Stimulated activated CD8-positive, alpha-beta memory T cell treated with anti-CD3 and anti-CD28 coated beads, Interleukin-7, amount 100 ng/mL, for 4 hours (primary cell): ENCODE measurements around the gene PLB1.

ENCODE experiments used
- DNase-seq, 2 donors: peaks; one replicate each; pipeline ENCODE4 v3.0.0-alpha.2; 2020; ENCODE audit warnings: low read depth in 2 of 2

Gene PLB1

DNA sequence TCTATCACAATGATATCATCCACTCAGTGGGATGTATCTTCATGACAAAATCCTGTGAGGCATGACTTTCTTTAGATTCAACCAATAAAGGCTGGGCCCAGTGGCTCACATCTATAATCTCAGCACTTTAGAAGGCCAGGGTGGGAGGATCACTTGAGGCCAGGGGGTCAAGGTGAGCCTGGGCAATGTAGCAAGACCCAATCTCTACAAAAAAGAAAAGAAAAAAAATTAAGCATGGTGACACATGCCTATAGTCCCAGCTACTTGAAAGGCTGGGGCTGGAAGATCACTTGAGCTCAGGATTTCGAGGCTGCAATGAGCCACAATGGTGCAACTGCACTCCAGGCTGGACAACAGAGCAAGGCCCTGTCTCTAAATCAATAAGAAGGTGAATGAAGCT lies 68.0 kb downstream of the PLB1 start:
- no peak for DNase-seq

- DNase-seq: no peak
Measured at GRCh38 chr2:28564346-28564745, 68.5 kb downstream of the PLB1 start.

- DNase-seq: no peak
Measured at GRCh38 chr2:28565033-28565432, 69.2 kb downstream of the PLB1 start.

DNA sequence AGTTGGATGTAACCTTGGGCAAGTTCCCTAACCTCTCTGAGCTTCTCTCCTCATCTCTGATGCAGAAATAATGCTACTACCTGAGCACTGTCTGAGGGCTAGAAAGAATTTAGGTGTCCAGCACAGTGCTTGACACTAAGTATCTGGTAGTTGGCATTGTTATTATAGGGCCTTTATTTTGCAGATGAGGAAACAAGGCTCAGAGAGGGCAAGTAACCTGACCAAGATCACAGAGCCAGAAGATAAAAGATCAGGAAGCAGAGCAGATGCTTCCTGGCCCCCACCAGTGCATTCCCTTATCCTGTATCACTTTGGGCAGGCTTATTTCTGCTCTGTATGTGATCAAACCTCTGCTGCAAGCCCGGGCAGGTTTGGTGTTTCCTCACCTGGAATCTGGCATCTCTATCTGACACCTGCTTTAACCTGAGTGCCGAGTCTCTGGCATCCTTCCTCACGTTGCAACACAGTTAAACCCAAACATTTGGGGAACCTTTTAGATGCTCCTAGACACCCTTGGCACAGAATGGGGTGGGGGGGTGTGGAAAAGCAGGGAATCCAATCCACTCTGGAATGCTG lies 69.9 kb downstream of the PLB1 start:
- DNase-seq: no peak

- peak; percentile 73 to 82 for DNase-seq
Measured at GRCh38 chr2:28566521-28567041, 70.7 kb downstream of the PLB1 start.

GRCh38 chr2:28567061-28567471 lies 71.2 kb downstream of the PLB1 start:
- no peak for DNase-seq

DNA sequence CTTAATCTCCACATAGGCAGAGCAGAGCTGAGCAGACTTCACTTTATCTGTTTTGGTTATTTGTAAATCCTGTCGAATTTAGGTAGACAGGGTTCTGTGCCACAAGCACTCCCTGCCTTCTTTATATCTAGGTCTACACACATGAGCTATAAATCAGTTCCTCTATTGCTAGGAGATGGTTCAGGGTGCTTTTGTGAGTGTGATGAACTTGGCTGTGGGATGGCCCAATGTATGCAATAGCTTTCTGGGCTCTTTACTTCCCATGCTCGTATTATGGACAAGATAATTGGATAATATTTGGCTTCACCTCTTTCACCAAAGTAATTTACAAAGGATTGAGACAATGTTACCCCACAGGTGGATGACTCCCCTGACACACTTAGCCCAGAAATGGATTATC lies 72.2 kb downstream of the PLB1 start:
- no peak for DNase-seq

DNA sequence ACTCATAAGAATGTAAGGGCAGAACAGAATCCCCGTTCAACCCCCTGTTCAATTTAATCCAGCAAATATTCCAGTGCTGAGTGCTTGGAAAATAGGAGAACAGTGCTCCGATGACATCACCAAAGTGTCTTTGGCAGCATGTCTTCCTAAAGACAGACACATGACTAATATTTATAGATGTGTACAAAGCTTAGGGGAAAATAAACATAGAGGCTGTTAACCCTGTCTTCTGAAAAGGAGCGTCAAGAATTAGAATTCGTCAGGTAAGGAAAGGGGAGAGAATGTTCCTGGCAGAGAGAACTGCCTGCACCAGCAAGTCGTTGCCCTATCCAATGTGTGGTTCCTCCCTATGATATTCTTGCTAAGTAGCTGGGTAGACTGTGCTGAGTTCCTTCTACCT lies 72.7 kb downstream of the PLB1 start:
- no peak for DNase-seq

DNA sequence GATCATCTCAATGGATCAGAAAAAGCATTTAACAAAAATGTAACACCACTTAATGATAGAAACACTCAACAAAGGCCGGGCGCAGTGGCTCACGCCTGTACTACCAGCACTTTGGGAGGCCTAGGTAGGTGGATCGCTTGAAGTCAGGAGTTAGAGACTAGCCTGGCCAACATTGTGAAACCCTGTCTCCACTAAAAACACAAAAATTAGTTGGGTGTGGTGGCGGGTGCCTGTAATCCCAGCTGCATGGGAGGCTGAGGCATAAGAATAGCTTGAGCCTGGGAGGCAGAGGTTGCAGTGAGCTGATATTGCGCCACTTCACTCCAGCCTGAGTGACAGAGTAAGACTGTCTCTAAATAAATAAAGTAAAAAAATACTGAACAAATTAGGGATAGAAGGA lies 74.6 kb downstream of the PLB1 start:
- no peak for DNase-seq

GRCh38 chr2:28576714-28577113 lies 80.9 kb downstream of the PLB1 start:
- DNase-seq: no peak

- no peak for DNase-seq
Measured at GRCh38 chr2:28577791-28578680, 82.2 kb downstream of the PLB1 start.

DNA sequence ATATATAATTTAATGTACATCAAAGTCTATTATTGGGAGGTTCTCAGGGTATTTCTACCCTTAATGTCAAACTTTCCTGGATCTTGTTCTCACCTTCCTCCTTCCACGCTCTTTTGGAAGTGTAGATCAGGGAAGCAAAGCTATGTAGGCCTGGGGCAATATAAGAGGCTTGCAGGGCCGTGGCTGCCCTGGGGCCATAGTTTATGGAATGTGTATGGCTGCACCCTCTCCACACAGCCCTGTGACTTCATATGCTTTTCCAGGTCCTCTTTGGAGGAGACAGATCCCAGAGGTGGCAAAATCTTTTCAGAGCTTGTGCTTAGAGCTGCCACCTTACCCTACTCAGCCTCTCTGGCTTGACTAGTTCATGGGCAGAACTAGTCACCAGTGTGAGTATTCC lies 82.9 kb downstream of the PLB1 start:
- DNase-seq: no peak

DNA sequence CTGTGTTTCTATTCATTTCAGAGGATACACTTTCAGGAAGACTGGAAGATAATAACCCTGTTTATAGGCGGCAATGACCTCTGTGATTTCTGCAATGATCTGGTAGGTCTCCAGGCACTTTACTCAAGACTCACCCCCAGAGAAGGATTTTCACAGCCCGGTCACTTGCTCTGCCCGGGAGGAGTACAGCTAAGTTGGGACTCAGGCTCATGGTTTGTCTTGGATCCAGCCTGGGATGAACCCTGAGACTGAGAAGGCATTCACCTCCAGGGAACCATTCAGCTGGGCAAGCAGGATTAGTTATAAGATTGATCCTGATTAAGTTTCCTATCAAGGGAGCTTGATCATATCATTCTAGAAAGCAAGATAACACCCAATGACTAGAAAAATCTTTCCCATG lies 83.7 kb downstream of the PLB1 start:
- DNase-seq: no peak

GRCh38 chr2:28580078-28580477 lies 84.2 kb downstream of the PLB1 start:
- no peak for DNase-seq

GRCh38 chr2:28581312-28581711 lies 85.5 kb downstream of the PLB1 start:
- DNase-seq: no peak

- no peak for DNase-seq
Measured at GRCh38 chr2:28582152-28582551, 86.3 kb downstream of the PLB1 start.

- no peak for DNase-seq
Measured at GRCh38 chr2:28582595-28582994, 86.7 kb downstream of the PLB1 start.

DNA sequence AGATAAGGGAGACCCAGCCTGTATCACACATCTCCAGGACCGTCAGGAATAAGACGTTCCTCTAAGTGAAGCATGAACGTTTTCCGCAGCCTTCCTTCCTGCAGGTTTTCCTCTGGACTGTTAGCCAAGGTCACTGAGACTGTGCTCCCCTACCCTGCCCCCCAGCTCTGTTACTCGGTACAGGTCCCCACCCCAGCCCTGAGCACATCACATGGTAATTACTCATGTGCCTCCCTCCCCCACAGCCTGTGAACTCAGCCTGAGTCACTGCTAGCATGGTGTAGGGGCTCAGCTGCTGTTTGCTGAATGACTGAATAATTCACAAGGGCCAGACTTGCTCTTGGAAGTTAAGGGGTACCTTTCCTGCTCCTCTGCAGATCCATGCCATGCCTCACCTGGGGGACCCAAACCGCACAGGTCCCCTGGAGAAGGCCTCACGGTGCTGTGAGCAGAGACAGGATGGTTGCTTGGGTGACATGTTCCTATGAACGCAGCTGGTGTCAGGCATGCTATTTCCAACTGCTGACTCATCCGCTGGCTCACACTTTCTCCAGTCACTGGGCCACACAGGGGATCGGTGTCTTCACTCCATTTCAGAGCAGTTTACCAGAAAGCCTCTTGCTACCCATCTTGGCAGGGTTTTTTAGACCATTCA lies 88.2 kb downstream of the PLB1 start:
- DNase-seq: peak; percentile 71 to 72

- DNase-seq: peak in 1 of 2 donors; percentile 25
Measured at GRCh38 chr2:28586867-28587266, 91.0 kb downstream of the PLB1 start.

GRCh38 chr2:28587526-28588291 lies 91.8 kb downstream of the PLB1 start:
- DNase-seq: no peak

DNA sequence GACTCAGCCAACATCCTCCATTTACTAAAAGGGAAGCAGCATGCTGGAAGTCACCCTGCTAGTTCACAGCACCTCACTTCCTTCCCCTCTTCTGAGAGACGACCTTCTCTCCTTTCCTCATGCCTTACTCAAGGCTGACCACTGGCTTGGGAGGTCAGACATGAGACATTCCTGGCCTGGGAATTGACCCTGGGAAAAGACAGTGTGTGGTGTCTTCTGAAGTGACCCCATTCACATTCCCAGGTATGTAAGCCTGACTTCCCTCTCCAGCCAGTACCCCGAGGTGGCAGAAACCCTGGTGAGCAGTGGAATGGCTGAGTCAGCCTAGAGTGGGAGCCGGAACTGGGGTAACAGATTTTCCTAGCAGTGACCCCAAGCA lies 92.4 kb downstream of the PLB1 start:
- DNase-seq: no peak
